ENCODE results near the gene AGO3. TPM values are rescaled to one million over a fixed set of nuclear protein-coding genes. Genes with fewer than 3 reads are reported as not detected.

AGO3 gene
- total and polyA plus RNA-seq, 4 donors: 3.0 to 19.5 (median 7.1) TPM

Other genes with a start within 250 kb of the AGO3 start
- 1 to 10 TPM; 2.9 to 3.2 TPM for gene C1orf216, start 212.2 kb upstream of the AGO3 start, total RNA-seq
- 1 to 10 TPM; 1.2 to 3.4 TPM for gene C1orf216, start 212.2 kb upstream of the AGO3 start, polyA plus RNA-seq
- 10 to 100 TPM in 1 of 2 donors, under 1 TPM in 1; 0.08 to 18.9 TPM for gene CLSPN, start 161.1 kb upstream of the AGO3 start, total RNA-seq
- under 1 TPM; 0.15 to 0.50 TPM for gene CLSPN, start 161.1 kb upstream of the AGO3 start, polyA plus RNA-seq
- gene AGO4, start 123.1 kb upstream of the AGO3 start, total RNA-seq: 10 to 100 TPM; 11.1 to 14.9 TPM
- 1 to 10 TPM; 1.7 to 3.5 TPM for gene AGO4, start 123.1 kb upstream of the AGO3 start, polyA plus RNA-seq
- gene AGO1, start 47.9 kb upstream of the AGO3 start, total RNA-seq: 10 to 100 TPM in 1 of 2 donors, 1 to 10 TPM in 1; 6.8 to 11.3 TPM
- gene AGO1, start 47.9 kb upstream of the AGO3 start, polyA plus RNA-seq: 1 to 10 TPM; 1.5 to 3.0 TPM
- under 1 TPM; 0.14 to 0.17 TPM for gene TEKT2, start 153.0 kb downstream of the AGO3 start, total RNA-seq
- not detected for gene TEKT2, start 153.0 kb downstream of the AGO3 start, polyA plus RNA-seq
- gene ADPRS, start 157.8 kb downstream of the AGO3 start, total RNA-seq: 10 to 100 TPM; 10.4 to 11.7 TPM
- 10 to 100 TPM in 1 of 2 donors, 1 to 10 TPM in 1; 9.4 to 13.1 TPM for gene ADPRS, start 157.8 kb downstream of the AGO3 start, polyA plus RNA-seq
- under 1 TPM; 0.33 to 0.37 TPM for gene COL8A2, start 194.1 kb downstream of the AGO3 start, total RNA-seq
- gene COL8A2, start 194.1 kb downstream of the AGO3 start, polyA plus RNA-seq: under 1 TPM; 0.04 to 0.47 TPM
- 10 to 100 TPM; 30.4 to 56.1 TPM for gene TRAPPC3, start 218.4 kb downstream of the AGO3 start, total RNA-seq
- gene TRAPPC3, start 218.4 kb downstream of the AGO3 start, polyA plus RNA-seq: 10 to 100 TPM; 24.2 to 30.4 TPM
- 10 to 100 TPM; 14.8 to 15.1 TPM for gene MAP7D1, start 225.1 kb downstream of the AGO3 start, total RNA-seq
- gene MAP7D1, start 225.1 kb downstream of the AGO3 start, polyA plus RNA-seq: 10 to 100 TPM in 1 of 2 donors, 1 to 10 TPM in 1; 5.6 to 10.9 TPM

Measured in liver (tissue), 4 donors.